Fibroblast of villous mesenchyme (primary cell): ENCODE measurements around the gene MARCHF3. TPM values are rescaled to one million over a fixed set of nuclear protein-coding genes. Genes with fewer than 3 reads are reported as not detected.
"Not testable (repeated sequence)": the region's sequence is repeated elsewhere in the genome, so short reads cannot be mapped to it uniquely, and the experiment has no call there.

Experiments
- DNase-seq: peaks from one replicate; pipeline ENCODE4 v3.0.0-alpha.2; 2010; ENCODE audit warnings: low read depth
- H3K4me3 ChIP-seq: 2 replicates; pipeline ENCODE4 v1.5.1; 2011; ENCODE audit warnings: low read depth, mild to moderate bottlenecking, low read length
- CTCF ChIP-seq: IDR thresholded peaks from 2 replicates; pipeline ENCODE4 v1.5.1; 2012; ENCODE audit warnings: low read depth, mild to moderate bottlenecking, low read length; ENCODE audit not compliant: insufficient read depth
- total RNA-seq: library from RNA; depleted of rRNA; stranded (reverse); fragments of >200 nt; gene quantifications from 2 replicates; pipeline ENCODE4 v1.2.3, GENCODE V29; 2012

MARCHF3 gene
- total RNA-seq, 1 donor: 10.4 TPM

GRCh38 chr5:126948453-126948852, 81.9 kb downstream of the MARCHF3 start:
- TF ChIP-seq CTCF: no peak
- H3K4me3 ChIP-seq: no peak overlapping the region
- DNase-seq: no peak

- H3K4me3 ChIP-seq: no peak overlapping the region
- TF ChIP-seq CTCF: no peak
- no peak for DNase-seq
Measured at GRCh38 chr5:126948011-126948355, 82.4 kb downstream of the MARCHF3 start.

GRCh38 chr5:126947146-126948010, 83.0 kb downstream of the MARCHF3 start:
- TF ChIP-seq CTCF: no peak
- no peak for DNase-seq
- H3K4me3 ChIP-seq: no peak overlapping the region

GRCh38 chr5:126942908-126943307, 87.5 kb downstream of the MARCHF3 start:
- H3K4me3 ChIP-seq, DNase-seq: not testable (repeated sequence)

GRCh38 chr5:126941403-126941802, 89.0 kb downstream of the MARCHF3 start:
- TF ChIP-seq CTCF: no peak
- no peak for DNase-seq

GRCh38 chr5:126939887-126940286, 90.5 kb downstream of the MARCHF3 start:
- no peak for TF ChIP-seq CTCF

More at GRCh38 chr5:126941403-126941802, 89.0 kb downstream of the MARCHF3 start:
- H3K4me3 ChIP-seq: no peak overlapping the region

GRCh38 chr5:126938466-126938865, 91.9 kb downstream of the MARCHF3 start:
- peak; percentile 82 for DNase-seq
- no peak for TF ChIP-seq CTCF

More at GRCh38 chr5:126939887-126940286, 90.5 kb downstream of the MARCHF3 start:
- H3K4me3 ChIP-seq: no peak overlapping the region
- no peak for DNase-seq

More at GRCh38 chr5:126938466-126938865, 91.9 kb downstream of the MARCHF3 start:
- H3K4me3 ChIP-seq: no peak overlapping the region
